ENCODE results near the gene KRI1.

GRCh38 chr19:10566408-10566657 is 523 bp upstream of the KRI1 start:
- TF ChIP-seq CTCF (IDR thresholded peaks at IDR 0.05 in 8 of 11, conservative IDR thresholded peaks at IDR 0.05 in 3 of 11) (no peak), POLR2A (IDR thresholded peaks at IDR 0.05) (no peak)
